Measurements from ENCODE around the gene SLC36A1.
"Not testable (repeated sequence)": the region's sequence is repeated elsewhere in the genome, so short reads cannot be mapped to it uniquely, and the experiment has no call there.

SLC36A1 gene

DNA sequence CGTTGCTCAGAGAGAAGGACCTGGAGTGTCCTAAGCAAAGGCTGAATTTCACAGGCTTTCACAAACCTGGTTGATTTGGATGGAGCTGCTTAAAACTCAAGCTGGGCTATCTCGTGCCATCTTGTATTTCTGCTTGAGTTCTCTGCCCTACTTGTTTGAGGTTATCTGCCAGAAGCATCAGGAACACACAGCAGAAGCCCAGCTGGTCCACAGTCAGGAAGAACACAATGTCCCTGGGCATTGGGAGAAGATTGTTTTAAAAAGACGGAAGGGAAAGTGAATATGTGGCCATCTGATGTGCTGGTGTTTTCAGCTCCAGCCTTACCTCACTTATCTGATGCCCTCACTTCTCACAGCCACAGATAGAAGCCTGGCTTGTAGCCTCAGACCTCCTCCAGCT lies 32.9 kb upstream of the SLC36A1 start:
- DNase-seq (ENCODE audit: extremely low spot score): no peak
- POLR2A ChIA-PET: no interaction called here
- no peak for TF ChIP-seq FOXA1 (IDR thresholded peaks at IDR 0.05)
- no peak for TF ChIP-seq L3MBTL2 (conservative IDR thresholded peaks at IDR 0.05)
- no peak for TF ChIP-seq LEF1 (IDR thresholded peaks at IDR 0.05; ENCODE audit: borderline replicate concordance)
- TF ChIP-seq ZNF384 (IDR thresholded peaks at IDR 0.05): no peak
- CTCF ChIA-PET: no interaction called here

DNA sequence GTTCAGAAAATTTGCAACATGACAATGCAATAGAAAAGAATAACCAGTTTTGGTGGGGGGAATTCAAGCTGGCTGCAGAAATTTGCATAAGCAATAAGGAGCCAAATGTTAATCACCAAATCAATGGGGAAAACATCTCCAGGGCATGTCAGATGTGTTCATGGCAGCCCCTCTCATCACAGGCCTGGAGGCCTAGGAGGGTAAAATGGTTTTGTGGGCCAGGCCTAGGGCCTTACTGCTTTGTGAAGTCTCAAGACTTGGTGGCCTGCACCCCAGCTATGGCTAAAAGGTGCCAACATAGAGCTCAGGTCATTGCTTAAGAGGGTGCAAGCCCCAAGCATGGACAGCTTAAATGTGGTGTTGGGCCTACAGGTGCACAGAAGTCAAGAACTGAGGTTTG lies 29.7 kb upstream of the SLC36A1 start:
- TF ChIP-seq FOXA1 (IDR thresholded peaks at IDR 0.05) (no peak), FOXM1 (IDR thresholded peaks at IDR 0.05; ENCODE audit: borderline replicate concordance) (no peak), SUZ12 (IDR thresholded peaks at IDR 0.05) (no peak), BHLHE40 (IDR thresholded peaks at IDR 0.05; ENCODE audit: borderline replicate concordance) (no peak), ARNT (IDR thresholded peaks at IDR 0.05) (no peak), NFRKB (IDR thresholded peaks at IDR 0.05) (no peak), ZNF384 (IDR thresholded peaks at IDR 0.05) (no peak), TARDBP (IDR thresholded peaks at IDR 0.05) (no peak), CTBP1 (IDR thresholded peaks at IDR 0.05; ENCODE audit: borderline replicate concordance) (no peak), ELF4 (IDR thresholded peaks at IDR 0.05) (no peak), L3MBTL2 (conservative IDR thresholded peaks at IDR 0.05) (no peak), HDGF (IDR thresholded peaks at IDR 0.05; ENCODE audit: borderline replicate concordance) (no peak), LEF1 (IDR thresholded peaks at IDR 0.05; ENCODE audit: borderline replicate concordance) (no peak), FOXK2 (IDR thresholded peaks at IDR 0.05) (no peak)
- TF ChIP-seq, protein P1, sequence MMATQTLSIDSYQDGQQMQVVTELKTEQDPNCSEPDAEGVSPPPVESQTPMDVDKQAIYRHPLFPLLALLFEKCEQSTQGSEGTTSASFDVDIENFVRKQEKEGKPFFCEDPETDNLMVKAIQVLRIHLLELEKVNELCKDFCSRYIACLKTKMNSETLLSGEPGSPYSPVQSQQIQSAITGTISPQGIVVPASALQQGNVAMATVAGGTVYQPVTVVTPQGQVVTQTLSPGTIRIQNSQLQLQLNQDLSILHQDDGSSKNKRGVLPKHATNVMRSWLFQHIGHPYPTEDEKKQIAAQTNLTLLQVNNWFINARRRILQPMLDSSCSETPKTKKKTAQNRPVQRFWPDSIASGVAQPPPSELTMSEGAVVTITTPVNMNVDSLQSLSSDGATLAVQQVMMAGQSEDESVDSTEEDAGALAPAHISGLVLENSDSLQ (IDR thresholded peaks at IDR 0.05): no peak
- ChIA-PET POLR2A (interaction anchor here (0.7 kb wide), 1 partner anchor 194 kb away, joined by 3 read pairs; the partner anchor contains the start of gene CCDC69), CTCF (no interaction called here)
- no peak for DNase-seq (ENCODE audit: extremely low spot score)

DNA sequence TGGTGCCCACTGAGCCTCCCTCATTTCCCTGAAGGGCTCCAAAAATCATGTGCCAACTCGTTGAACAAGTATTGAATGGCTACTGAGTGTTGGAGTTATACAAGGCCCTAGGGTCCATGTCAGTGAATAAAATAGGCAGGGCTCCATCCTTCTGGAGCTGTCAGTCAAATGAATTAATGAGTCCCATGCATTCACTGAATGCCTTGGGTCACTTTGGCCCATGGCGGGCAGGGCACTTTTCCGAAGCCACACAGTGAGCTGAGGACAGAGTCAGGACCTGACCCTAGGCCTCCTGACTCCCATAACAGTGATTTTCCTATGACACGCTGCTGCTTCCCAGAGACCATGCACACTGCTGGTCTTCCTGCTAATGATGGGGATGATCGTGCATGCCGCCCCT lies 27.3 kb upstream of the SLC36A1 start:
- POLR2A ChIA-PET: no interaction called here
- CTCF ChIA-PET: interaction anchor here (1.3 kb wide), 1 partner anchor 28 kb away, joined by 3 read pairs; the partner anchor contains the start of gene SLC36A1
- no peak for DNase-seq (ENCODE audit: extremely low spot score)
- TF ChIP-seq LEF1 (IDR thresholded peaks at IDR 0.05; ENCODE audit: borderline replicate concordance): no peak
- TF ChIP-seq ZNF384 (IDR thresholded peaks at IDR 0.05): no peak

DNA sequence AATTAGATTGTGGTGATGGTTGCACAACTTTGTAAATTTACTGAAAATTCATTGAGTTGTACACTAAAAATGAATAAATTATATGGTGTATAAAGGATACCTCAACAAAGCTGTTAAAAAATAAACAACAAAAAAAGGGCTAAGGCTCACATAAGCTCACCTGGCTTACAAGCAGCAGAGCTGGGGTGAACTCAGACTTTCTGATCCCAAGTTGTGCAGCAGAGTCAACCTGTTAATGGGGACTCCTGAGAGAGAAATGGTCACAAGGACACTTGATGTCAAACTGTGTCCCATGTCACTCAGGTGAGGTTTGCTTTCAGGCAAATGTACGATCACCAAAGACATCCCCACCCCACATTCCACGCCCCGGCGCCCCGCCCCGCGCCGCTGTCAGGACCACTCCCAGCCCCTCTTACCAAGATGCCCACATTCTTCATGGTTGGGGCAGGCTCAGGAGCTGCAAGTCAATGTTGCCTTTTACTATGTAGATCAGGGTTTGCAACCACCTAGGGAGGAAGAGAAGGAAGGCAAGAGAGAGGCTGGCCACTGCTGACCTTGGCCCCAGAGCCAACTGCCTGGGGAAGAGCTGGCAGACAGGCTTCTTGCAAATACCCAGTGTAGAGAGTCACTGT lies 22.4 kb upstream of the SLC36A1 start:
- ChIA-PET POLR2A (no interaction called here), CTCF (no interaction called here)
- no peak for TF ChIP-seq ELF4 (IDR thresholded peaks at IDR 0.05)
- no peak for TF ChIP-seq HDGF (IDR thresholded peaks at IDR 0.05; ENCODE audit: borderline replicate concordance)
- TF ChIP-seq SUZ12 (IDR thresholded peaks at IDR 0.05): no peak
- no peak for TF ChIP-seq FOXK2 (IDR thresholded peaks at IDR 0.05)
- no peak for TF ChIP-seq CTBP1 (IDR thresholded peaks at IDR 0.05; ENCODE audit: borderline replicate concordance)
- no peak for DNase-seq (ENCODE audit: extremely low spot score)

DNA sequence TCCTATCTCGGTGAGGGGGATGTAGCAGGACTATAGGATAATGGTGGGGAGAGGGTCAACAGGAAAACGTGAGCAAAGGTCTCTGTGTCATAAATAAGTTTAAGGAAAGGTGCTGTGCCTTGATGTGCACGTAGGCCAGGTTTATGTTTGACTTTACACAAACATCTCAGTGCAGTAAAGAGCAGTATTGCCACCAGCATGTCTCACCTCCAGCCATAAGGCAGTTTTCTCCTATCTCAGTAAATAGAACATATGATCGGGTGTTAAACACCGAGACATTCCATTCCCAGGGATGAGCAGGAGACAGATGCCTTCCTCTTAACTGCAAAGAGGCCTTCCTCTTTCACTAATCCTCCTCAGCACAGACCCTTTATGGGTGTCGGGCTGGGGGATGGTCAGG lies 21.1 kb upstream of the SLC36A1 start:
- POLR2A ChIA-PET; CTCF ChIA-PET; DNase-seq (ENCODE audit: extremely low spot score): not testable (repeated sequence)

DNA sequence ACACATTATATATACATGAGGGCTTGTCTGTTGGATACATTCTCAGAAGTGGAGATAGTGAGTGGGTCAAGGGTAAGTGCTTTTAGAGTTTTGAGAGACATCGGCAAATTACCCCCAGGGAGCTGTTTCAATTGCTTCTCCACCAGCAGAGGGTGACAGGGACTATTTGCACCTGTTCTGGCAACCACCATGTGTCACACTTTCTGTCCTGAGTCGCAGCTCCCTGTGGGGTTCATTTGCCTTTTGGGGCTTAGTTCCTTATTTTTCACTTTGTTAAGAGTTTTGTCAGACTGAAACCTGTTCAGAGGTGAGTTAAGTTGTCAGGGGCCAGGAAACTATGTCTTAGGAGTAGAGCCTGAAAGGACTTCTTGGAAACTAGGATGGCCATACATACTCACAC lies 20.1 kb upstream of the SLC36A1 start:
- POLR2A ChIA-PET: no interaction called here
- CTCF ChIA-PET: no interaction called here
- TF ChIP-seq SP1 (IDR thresholded peaks at IDR 0.05) (no peak), LEF1 (IDR thresholded peaks at IDR 0.05; ENCODE audit: borderline replicate concordance) (no peak), FOXM1 (IDR thresholded peaks at IDR 0.05; ENCODE audit: borderline replicate concordance) (no peak), TARDBP (IDR thresholded peaks at IDR 0.05) (no peak), ZNF384 (IDR thresholded peaks at IDR 0.05) (no peak), SUZ12 (IDR thresholded peaks at IDR 0.05) (no peak), HDGF (IDR thresholded peaks at IDR 0.05; ENCODE audit: borderline replicate concordance) (no peak), CTBP1 (IDR thresholded peaks at IDR 0.05; ENCODE audit: borderline replicate concordance) (no peak), FOXA1 (IDR thresholded peaks at IDR 0.05) (no peak), NFRKB (IDR thresholded peaks at IDR 0.05) (no peak), ELF4 (IDR thresholded peaks at IDR 0.05) (no peak), BHLHE40 (IDR thresholded peaks at IDR 0.05; ENCODE audit: borderline replicate concordance) (no peak), FOXK2 (IDR thresholded peaks at IDR 0.05) (no peak), ARNT (IDR thresholded peaks at IDR 0.05) (no peak), L3MBTL2 (conservative IDR thresholded peaks at IDR 0.05) (no peak)
- TF ChIP-seq, protein P1 (IDR thresholded peaks at IDR 0.05): no peak
- DNase-seq (ENCODE audit: extremely low spot score): no peak

DNA sequence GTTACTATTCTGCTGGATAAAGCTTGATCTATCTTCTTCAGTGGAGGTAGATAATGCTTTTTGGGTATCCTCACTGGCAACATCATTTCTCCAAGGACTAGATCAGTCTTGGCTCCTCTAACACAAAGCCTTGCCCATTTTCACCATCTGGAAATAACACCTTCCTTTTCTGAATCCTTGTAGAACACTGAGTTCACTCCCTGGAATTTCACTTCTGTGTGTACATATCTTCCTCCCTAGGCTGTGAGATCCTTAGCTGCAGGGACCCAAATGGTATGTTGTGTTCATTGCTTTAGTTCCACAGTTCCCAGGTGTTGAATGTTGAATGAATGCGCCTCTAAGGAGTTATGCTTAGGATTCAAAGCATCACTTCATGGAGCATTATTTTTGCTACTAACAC lies 16.7 kb upstream of the SLC36A1 start:
- ChIA-PET POLR2A (no interaction called here), CTCF (no interaction called here)
- no peak for DNase-seq (ENCODE audit: extremely low spot score)
- TF ChIP-seq BHLHE40 (IDR thresholded peaks at IDR 0.05; ENCODE audit: borderline replicate concordance): no peak
- no peak for TF ChIP-seq HDGF (IDR thresholded peaks at IDR 0.05; ENCODE audit: borderline replicate concordance)
- TF ChIP-seq TARDBP (IDR thresholded peaks at IDR 0.05): no peak
- no peak for TF ChIP-seq SP1 (IDR thresholded peaks at IDR 0.05)
- no peak for TF ChIP-seq LEF1 (IDR thresholded peaks at IDR 0.05; ENCODE audit: borderline replicate concordance)
- TF ChIP-seq L3MBTL2 (conservative IDR thresholded peaks at IDR 0.05): no peak

DNA sequence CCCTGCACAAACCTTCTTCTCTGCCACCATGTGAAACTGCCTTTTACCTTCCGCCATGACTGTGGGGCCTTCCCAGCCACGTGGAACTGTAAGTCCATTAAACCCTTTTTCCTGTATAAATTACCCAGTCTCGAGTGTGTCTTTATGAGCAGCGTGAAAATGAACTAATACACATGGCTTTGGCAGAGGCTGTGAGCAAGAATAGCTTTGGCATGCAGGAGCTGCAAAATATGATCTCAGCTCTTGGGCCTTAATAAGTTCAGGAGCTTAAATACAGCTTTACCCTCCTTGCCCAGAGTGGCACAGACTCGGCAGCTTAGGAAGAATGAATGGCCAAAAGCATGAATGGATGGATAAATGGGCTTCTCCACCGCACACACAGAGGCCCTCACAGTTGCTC lies 15.7 kb upstream of the SLC36A1 start:
- POLR2A ChIA-PET: no interaction called here
- CTCF ChIA-PET: no interaction called here
- TF ChIP-seq FOXK2 (IDR thresholded peaks at IDR 0.05) (no peak), ARNT (IDR thresholded peaks at IDR 0.05) (no peak), NFRKB (IDR thresholded peaks at IDR 0.05) (no peak), L3MBTL2 (conservative IDR thresholded peaks at IDR 0.05) (no peak), BHLHE40 (IDR thresholded peaks at IDR 0.05; ENCODE audit: borderline replicate concordance) (no peak), TARDBP (IDR thresholded peaks at IDR 0.05) (no peak), ELF4 (IDR thresholded peaks at IDR 0.05) (no peak), FOXA1 (IDR thresholded peaks at IDR 0.05) (no peak), CTBP1 (IDR thresholded peaks at IDR 0.05; ENCODE audit: borderline replicate concordance) (no peak), FOXM1 (IDR thresholded peaks at IDR 0.05; ENCODE audit: borderline replicate concordance) (no peak), LEF1 (IDR thresholded peaks at IDR 0.05; ENCODE audit: borderline replicate concordance) (no peak), SUZ12 (IDR thresholded peaks at IDR 0.05) (no peak), HDGF (IDR thresholded peaks at IDR 0.05; ENCODE audit: borderline replicate concordance) (no peak), SP1 (IDR thresholded peaks at IDR 0.05) (no peak)
- TF ChIP-seq, protein P1 (IDR thresholded peaks at IDR 0.05): no peak
- DNase-seq (ENCODE audit: extremely low spot score): no peak

Measured in HEK293T (cell line).